ENCODE measurements around the gene GHRHR.

The GHRHR gene

GRCh38 chr7:31002256-31002655, 38.5 kb downstream of the GHRHR start:
- Histone ChIP-seq H3K4me3 (replicated peaks; ENCODE audit: insufficient read depth, low read length) (no peak overlapping the region), H3K27ac (replicated peaks) (no peak overlapping the region), H3K27me3 (ENCODE audit: insufficient read depth, poor library complexity, severe bottlenecking) (no peaks in the 10 kb centered on the region)
- DNase-seq (ENCODE audit: low read depth in 1 of 2, low spot score in 1 of 2): no peak
- no peak for TF ChIP-seq POLR2AphosphoS5 (IDR thresholded peaks at IDR 0.05; ENCODE audit: low read depth)

- DNase-seq (ENCODE audit: low read depth in 1 of 2, low spot score in 1 of 2): no peak
- Histone ChIP-seq H3K27ac (replicated peaks) (no peak overlapping the region), H3K4me3 (replicated peaks; ENCODE audit: insufficient read depth, low read length) (no peak overlapping the region), H3K27me3 (ENCODE audit: insufficient read depth, poor library complexity, severe bottlenecking) (no peaks in the 10 kb centered on the region)
- TF ChIP-seq GABPA (IDR thresholded peaks at IDR 0.05; ENCODE audit: low read depth): no peak
These were observed 39.3 kb downstream of the GHRHR start for GRCh38 chr7:31003097-31003496.

- TF ChIP-seq REST (IDR thresholded peaks at IDR 0.05; ENCODE audit: insufficient replicate concordance, low read depth) (no peak), GABPA (IDR thresholded peaks at IDR 0.05; ENCODE audit: low read depth) (no peak), SPI1 (IDR thresholded peaks at IDR 0.05; ENCODE audit: borderline replicate concordance, low read depth) (no peak), POLR2AphosphoS5 (IDR thresholded peaks at IDR 0.05; ENCODE audit: low read depth) (no peak), CTCF (IDR thresholded peaks at IDR 0.05; ENCODE audit: insufficient read depth, low read length) (no peak)
- no peaks in the 10 kb centered on the region for H3K27me3 ChIP-seq (ENCODE audit: insufficient read depth, poor library complexity, severe bottlenecking)
- no peak overlapping the region for H3K4me3 ChIP-seq (replicated peaks; ENCODE audit: insufficient read depth, low read length)
- no peak for DNase-seq (ENCODE audit: low read depth in 1 of 2, low spot score in 1 of 2)
- no peak overlapping the region for H3K27ac ChIP-seq (replicated peaks)
These were observed 40.0 kb downstream of the GHRHR start for GRCh38 chr7:31003721-31004120.

GRCh38 chr7:31004393-31004792, 40.6 kb downstream of the GHRHR start:
- DNase-seq (ENCODE audit: low read depth in 1 of 2, low spot score in 1 of 2): no peak
- H3K27me3 ChIP-seq (ENCODE audit: insufficient read depth, poor library complexity, severe bottlenecking): no peaks in the 10 kb centered on the region

More at GRCh38 chr7:31004393-31004792, 40.6 kb downstream of the GHRHR start:
- Histone ChIP-seq H3K4me3 (replicated peaks; ENCODE audit: insufficient read depth, low read length) (no peak overlapping the region), H3K27ac (replicated peaks) (no peak overlapping the region)
- TF ChIP-seq POLR2AphosphoS5 (IDR thresholded peaks at IDR 0.05; ENCODE audit: low read depth) (no peak), SPI1 (IDR thresholded peaks at IDR 0.05; ENCODE audit: borderline replicate concordance, low read depth) (no peak), GABPA (IDR thresholded peaks at IDR 0.05; ENCODE audit: low read depth) (no peak), CTCF (IDR thresholded peaks at IDR 0.05; ENCODE audit: insufficient read depth, low read length) (no peak), REST (IDR thresholded peaks at IDR 0.05; ENCODE audit: insufficient replicate concordance, low read depth) (no peak)
